VCaP (cell line): ENCODE data around the gene CORO2A.
A peak's percentile ranks its signal among the peaks of the same experiment; 100 is the strongest.

Experiments
- H3K27ac ChIP-seq: fragments of 450-650 bp; 2 replicates; pipeline ENCODE4 v1.5.1; 2017
- TF ChIP-seq, protein P1 (sequence below): fragments of 450-650 bp; conservative IDR thresholded peaks from 2 replicates; pipeline ENCODE4 v1.5.1; 2017; ENCODE audit warnings: mild to moderate bottlenecking, moderate library complexity

The CORO2A gene

DNA sequence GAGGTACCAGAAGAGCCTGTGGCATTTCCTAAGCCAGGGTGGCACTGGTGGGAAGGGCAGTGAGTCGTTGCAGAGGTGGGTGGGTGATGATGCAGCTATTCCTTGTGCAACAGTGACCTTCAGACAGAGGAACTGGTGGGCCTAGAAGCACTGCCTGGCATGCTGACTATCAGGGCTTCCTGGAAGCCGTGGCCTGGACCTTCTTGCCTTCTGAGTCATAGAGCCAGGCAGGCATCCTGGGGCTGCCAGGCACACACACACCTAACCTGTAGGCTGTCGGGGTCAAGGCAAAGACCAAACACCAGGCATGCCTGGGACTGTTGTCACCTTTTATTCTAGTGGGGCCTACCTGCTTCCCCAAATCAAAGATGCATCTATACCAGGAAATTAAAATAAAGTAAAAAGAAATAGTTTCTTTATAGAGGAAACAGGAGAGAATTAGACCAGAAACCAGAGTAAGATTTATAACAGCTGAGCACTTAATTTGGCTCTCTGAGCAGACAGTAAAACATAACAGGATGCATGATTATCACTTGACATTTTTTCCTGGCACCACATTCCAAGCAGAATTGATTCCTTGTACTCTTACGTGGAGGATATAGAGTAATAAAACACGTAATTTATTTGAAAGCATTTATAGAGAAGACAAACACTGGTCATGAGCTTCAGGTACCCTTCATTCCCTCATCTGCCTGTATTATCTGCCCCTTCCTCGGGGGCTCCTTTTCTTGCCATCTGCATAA lies 110.8 kb downstream of the CORO2A start:
- TF ChIP-seq, protein P1, sequence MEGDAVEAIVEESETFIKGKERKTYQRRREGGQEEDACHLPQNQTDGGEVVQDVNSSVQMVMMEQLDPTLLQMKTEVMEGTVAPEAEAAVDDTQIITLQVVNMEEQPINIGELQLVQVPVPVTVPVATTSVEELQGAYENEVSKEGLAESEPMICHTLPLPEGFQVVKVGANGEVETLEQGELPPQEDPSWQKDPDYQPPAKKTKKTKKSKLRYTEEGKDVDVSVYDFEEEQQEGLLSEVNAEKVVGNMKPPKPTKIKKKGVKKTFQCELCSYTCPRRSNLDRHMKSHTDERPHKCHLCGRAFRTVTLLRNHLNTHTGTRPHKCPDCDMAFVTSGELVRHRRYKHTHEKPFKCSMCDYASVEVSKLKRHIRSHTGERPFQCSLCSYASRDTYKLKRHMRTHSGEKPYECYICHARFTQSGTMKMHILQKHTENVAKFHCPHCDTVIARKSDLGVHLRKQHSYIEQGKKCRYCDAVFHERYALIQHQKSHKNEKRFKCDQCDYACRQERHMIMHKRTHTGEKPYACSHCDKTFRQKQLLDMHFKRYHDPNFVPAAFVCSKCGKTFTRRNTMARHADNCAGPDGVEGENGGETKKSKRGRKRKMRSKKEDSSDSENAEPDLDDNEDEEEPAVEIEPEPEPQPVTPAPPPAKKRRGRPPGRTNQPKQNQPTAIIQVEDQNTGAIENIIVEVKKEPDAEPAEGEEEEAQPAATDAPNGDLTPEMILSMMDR = no peak
- H3K27ac ChIP-seq = peak overlapping the region; percentile 84

DNA sequence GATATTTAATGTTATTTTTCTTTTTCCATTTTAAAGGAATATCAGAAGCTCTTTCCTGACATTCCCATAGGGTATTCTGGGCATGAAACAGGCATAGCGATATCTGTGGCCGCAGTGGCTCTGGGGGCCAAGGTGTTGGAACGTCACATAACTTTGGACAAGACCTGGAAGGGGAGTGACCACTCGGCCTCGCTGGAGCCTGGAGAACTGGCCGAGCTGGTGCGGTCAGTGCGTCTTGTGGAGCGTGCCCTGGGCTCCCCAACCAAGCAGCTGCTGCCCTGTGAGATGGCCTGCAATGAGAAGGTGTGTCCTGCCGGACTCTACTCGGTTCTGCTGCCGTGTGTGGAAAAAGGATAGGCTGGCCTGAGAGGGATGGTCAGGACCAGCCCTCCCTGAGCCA lies 111.7 kb downstream of the CORO2A start:
- H3K27ac ChIP-seq = peak overlapping the region; percentile 84
- TF ChIP-seq, protein P1 = no peak

DNA sequence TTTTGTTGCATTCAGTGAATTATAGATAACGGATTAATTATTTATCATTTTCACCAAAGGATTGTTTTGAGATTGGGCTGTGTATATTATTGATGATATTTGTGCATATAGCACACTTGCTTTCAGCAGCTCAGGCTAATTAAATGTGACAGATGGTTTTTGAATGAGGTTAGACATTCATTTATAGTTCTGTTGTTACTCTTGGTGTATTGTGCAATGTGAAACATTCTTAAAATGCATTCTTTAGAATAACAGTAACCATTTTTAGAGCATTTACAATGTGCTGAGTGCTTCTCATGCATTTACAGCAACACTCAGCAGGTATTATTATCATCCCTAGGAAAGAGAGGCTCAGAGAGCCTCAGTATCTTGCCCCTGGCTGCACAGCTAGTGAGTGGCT lies 112.1 kb downstream of the CORO2A start:
- peak overlapping the region; percentile 84 for H3K27ac ChIP-seq
- TF ChIP-seq, protein P1 = no peak

DNA sequence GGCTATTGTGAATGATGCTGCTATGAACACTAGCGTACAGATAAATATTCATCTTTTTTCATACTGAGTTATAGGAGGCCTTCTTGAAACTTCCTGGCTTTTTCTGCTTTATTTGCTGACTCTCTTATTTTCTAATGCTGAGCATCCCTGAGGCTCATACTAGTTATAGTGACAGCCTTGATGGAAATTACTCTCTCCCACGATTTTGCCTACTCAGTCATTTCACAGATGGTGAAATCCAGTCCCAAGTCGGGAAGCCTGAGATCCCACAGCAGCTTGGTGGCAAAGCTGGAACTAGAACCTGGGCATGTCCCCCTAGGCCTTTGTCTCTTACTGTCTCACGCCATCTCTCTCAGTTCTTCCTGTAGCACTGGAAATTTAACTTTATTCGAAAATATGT lies 113.5 kb downstream of the CORO2A start:
- H3K27ac ChIP-seq = peak overlapping the region; percentile 84
- TF ChIP-seq, protein P1 = no peak

DNA sequence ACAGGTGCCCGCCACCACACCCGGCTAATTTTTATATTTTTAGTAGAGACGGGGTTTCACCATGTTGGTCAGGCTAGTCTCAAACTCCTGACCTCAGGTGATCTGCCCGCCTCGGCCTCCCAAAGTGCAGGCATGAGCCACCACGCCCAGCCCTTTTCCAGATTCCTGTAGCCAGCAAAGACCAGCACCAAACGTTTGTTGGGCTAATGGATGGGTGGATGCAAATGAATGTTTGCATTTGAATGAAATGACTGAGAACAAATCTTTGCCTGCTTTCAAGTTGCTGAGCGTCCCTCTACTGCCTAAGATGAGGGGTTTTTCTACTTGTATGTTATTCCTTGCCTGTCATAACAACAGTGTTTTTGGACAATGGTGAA lies 115.9 kb downstream of the CORO2A start:
- peak overlapping the region; percentile 92; the same call in 1 of the 2 replicates for H3K27ac ChIP-seq

DNA sequence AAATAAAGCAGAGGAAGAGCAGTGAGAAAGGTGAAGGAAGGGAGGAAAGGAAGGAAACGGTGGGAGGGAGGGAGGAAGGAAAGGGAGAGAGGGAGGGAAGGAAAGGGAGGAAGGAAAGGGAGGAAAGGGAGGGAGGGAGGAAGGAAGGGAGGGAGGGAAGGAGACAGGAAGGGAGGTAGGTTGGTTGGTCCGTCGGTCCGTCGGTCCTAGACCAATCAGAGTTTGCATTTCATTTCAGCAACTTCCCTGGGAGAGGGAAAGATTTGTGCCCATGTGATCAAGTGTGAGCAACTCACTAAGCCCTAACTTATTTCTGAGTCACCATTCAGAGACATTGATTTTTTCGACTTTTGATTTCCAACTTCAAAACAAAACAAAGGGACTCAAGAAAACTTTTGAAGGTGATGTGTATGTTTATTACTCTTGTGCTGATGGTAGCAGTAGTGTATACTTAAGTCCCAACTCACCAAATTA lies 117.1 kb downstream of the CORO2A start:
- H3K27ac ChIP-seq = peak overlapping the region; percentile 92
- TF ChIP-seq, protein P1 = no peak

DNA sequence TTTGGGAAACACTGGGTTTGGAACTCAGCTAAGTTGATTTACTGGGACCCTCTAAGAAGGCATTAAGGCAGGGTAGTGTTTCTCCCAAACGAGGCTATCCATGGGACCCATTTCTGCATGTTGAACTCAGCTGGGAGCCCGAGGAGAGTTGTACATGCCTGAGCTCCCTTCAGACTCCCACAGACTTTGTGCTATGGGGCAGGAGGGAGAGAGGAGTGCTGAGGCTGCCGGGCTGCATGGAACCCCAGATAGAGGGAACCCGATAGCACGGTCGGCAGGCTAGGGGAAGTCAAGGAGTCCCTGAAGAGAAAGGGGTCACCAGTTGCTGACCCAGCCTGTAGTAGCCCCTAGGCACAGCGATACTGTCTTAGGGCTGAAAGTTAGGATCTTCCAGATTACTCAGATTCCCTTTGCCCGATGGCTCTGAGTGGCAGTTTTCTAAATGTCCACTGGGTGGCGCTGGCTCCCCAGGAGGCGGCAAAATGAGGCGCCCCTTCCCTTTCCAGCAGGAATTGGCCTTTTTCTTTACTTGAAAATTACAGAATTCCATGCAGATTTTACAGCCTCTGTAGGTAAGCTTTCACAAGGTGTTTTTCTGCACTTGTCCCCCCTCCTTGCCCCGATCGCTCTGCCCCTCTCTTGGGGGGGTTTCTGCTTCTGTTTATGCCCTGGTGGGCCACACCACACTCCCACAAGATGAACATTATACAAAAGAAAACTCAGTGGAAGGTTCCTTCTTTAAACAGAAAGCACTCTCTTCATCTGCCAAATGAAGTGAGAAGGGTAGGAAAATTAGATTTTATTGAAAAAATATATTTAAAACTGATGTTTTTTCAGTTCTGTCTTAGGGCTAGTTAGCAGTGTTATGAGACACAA lies 118.1 kb downstream of the CORO2A start:
- TF ChIP-seq, protein P1 = peak; percentile 97
- H3K27ac ChIP-seq = peak overlapping the region; percentile 92

DNA sequence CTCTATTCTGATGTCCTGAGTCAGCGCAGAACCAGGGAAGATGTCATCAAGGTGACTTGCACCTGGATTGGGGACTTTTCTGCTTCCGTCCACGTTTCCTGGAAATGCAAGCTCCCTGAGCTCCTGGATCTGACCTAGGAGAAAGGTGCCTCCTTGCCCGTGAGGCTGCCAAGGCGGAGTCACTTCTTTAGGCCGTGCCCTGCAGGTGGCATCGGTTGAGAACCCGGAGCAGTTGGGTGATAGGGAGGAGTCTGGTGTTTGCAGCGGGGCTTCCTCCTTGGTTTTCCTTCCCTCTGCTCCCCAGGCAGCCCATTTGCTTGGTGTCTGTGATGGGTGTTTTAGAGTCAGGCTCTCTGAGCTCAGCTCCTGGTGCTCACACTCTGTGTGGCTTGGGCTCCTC lies 120.7 kb downstream of the CORO2A start:
- TF ChIP-seq, protein P1 = no peak
- peak overlapping the region; percentile 92 for H3K27ac ChIP-seq
